Middle frontal gyrus (tissue), 1 donor: ENCODE results near the gene RPS25.
"Not testable (repeated sequence)": the region's sequence is repeated elsewhere in the genome, so short reads cannot be mapped to it uniquely, and the experiment has no call there.

ENCODE experiments used
- DNase-seq: peaks from one replicate; pipeline ENCODE4 v3.0.0-alpha.2; 2015; ENCODE audit warnings: low spot score; ENCODE audit errors: extremely low spot score

Gene RPS25

DNA sequence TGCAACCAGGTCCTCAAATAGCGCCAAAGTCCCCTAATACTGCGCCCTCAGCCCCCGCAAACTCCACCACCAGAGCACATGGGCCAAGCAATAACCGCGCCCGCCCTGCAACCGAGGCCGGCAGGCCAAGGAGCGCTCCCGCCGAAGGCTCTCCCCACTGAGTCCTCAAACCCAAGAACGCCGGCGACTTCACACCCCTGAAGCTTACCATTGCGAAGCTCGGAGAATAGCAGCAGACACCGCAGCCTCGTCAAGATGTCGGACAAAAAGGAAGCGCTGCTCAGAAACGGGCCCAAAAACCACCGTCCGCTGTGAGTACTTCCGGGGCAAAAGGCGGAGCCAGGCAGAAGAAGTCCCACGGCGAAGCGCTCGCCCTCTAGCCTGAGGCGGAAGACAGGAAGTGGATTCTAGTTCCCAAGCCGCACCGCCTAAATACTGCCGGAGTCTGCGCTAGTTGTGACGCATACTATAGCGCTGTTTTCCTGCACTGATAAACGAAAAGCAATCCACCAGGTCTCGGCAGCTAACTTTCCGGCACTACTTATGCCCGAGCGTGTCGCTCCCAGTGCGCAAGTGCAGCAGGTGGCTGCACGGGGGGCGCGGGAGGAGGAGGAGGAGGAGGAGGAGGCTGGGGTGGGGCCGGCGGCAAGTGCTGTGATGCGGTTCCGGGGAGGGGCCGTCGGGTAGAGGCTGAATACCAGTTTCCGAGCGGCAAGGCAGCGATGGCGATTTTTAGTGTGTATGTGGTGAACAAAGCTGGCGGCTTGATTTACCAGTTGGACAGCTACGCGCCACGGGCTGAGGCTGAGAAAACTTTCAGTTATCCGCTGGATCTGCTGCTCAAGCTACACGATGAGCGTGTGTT lies at the start of gene RPS25, which contains the start of gene TRAPPC4:
RPS25 (minus strand) TSS at position 270 of the 865 bp plus-strand sequence; CDS start at position 211, 59 bp downstream.
TRAPPC4 (plus strand) TSS at position 693 of the 865 bp plus-strand sequence; CDS start at position 723, 30 bp downstream.
- DNase-seq: peak; percentile 95

DNA sequence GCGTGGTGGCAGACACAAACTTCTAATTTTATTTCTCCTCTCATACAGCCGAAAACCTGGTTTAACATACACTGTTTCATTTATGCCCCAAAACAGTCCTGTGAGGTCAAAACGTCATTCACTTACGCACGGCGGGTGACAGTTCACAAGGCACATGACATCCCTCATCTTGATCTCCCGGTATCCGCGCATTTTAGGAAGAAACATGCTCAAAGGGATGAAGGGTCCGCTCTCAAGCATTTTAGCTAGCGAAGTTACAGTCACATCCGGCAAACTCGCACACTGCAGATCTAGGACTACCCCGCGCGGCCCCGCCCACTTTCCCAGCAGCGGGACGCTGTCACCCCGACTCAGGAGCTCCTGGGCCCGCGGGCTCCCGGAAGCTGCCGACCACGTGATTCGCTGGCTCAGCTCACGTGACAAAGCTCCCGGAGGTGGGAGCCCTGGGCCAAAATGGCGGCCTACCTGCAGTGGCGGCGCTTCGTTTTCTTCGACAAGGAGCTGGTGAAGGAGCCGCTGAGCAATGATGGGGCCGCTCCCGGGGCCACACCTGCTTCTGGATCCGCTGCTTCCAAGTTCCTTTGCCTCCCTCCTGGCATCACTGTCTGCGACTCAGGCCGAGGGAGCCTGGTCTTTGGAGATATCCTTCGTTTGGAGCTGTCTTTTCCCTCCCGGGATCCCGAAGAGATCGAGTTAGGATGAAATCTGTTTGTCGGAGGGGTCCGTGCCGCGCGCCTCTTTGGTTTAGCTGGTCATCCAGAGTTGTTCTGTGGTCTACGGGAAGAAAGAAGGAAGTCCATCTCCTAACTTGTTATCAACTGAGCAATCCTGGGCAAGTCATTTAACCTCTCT lies 49.5 kb upstream of the RPS25 start, which contains the start of gene VPS11:
VPS11 (plus strand) TSS at position 448 of the 852 bp plus-strand sequence; CDS start at position 454, 6 bp downstream.
- DNase-seq: peak; percentile 95

DNA sequence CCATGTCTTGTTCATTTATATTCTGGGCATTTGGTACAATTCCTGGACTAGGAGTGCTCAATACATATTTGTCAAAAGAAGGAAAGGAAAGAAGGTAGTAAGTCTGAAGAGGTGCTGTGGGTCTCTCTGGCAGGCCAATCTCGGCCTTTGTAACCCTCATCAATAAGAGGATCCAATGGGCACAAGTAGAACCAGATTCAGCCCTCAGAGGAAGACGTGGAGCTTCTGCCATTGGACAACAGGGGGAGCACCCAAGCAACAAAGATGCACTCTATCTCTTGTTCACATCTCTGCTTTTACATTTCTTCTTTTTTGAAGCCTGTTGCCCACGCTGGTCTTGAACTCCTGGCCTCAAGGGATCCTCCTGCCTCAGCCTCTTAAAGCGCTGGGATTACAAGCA lies 47.2 kb upstream of the RPS25 start:
- DNase-seq: no peak

DNA sequence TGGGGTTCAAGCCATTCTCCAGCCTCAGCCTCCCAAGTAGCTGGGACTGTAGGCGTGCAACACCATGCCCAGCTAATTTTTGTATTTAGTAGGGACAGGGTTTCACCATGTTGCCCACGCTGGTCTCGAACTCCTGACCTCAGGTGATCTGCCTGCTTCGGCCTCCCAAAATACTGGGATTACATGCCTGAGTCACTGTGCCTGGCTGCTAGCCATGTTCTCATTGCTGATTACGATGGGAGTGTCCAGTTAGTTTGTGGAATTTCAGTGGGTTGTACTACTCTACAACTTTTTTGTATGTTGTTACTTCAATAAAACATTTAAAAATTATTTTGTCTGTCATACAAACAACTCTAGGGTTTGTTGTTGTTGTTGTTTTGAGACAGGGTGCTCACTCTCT lies 44.6 kb upstream of the RPS25 start:
- DNase-seq: no peak

DNA sequence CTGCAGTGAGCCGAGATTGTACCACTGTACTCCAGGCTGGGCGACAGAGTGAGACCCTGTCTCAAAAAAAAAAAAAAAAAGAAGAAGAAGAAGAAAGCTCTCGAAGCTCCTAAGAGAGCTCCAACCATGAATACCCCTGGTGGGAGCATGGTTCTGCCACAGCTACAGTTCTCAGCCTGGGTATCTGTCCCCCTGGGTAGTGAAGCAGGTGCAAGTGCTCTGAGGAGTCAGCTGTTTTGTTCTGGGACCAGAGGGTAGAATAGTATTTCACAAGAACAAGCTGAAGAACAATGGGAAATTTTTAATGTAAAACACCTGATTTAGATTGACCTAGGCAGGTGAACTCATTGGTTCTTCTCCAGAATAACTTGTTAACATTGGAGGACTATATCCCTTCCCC lies 43.1 kb upstream of the RPS25 start:
- DNase-seq: no peak

DNA sequence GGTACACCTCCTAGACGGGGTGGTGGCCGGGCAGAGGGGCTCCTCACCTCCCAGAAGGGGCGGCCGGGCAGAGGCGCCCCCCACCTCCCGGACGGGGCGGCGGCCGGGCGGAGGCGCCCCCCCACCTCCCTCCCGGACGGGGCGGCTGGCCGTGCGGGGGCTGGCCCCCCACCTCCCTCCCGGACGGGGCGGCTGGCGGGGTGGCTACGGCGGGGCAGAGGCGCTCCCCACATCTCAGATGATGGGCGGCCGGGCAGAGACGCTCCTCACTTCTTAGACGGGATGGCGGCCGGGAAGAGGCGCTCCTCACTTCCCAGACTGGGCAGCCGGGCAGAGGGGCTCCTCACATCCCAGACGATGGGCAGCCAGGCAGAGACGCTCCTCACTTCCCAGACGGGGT lies 41.0 kb upstream of the RPS25 start:
- not testable (repeated sequence) for DNase-seq

DNA sequence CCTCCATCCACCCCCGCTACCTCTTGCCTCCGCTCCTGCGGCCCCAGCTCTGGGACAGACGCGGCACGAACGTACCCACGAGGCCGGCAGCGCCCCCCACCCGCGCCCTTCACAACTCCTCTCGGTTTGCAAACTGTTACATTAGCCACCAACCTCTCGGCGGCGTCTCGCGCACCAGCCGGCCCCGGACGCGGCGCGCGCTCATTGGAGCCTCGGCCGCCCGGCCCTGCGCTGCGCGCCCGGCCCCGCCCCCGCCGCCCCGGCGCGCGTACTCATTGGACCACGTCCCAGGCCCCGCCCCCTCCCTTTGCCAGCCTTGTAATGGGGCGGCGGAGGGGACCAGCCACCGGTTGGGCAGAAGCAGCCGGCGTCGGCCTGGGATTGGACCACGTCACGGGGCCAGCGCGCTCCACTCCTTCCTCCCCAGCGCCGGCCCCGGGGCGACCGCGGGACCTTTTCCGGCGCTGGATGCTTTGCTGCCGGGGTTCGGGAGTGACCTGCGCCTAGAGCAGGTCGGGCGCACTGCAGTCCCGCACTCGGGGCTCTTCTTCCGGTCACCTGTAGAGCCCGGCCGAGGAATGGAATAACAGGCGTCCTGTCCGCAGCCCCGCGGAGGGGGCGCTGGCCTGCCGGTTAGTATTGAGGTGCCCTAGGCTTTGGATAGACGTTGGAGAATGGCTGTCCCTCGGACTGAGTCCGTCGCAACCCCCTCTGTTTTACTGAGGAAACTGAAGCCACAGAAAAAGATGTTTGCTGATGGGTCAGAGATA lies 39.0 kb upstream of the RPS25 start, which contains the start of gene HYOU1:
HYOU1 (minus strand) TSS at position 206 of the 770 bp plus-strand sequence. CDS start 1,045 bp downstream, outside the sequence.
- DNase-seq: peak; percentile 89

DNA sequence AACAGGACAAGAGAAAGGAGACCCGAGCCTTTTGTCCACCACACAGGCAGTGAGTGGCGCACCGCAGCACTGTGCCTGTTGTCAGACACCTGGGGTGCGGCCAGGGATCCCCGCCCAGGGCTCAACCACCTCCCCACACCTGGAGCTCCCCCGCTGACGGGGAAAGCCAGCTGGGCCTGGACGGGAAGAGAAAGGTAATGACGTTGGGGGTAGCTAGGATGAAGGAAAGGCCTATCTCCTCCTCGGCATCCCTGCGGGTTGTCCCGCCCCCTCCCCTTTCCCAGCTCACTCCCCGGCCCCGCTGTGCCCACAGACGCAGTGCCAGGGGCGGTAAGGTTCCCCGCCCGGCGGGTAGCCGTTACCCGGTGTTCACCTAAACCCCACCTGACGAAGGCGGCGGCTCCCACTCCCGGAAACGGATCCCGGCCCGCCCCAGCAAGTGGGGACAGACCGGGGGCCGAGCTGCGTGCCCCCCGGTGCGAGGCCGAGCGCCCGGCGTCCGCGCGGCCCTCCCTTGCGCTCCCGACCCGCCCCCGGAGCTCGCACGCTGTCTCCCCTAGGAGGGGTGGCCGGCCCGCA lies 38.4 kb upstream of the RPS25 start:
- DNase-seq: no peak

DNA sequence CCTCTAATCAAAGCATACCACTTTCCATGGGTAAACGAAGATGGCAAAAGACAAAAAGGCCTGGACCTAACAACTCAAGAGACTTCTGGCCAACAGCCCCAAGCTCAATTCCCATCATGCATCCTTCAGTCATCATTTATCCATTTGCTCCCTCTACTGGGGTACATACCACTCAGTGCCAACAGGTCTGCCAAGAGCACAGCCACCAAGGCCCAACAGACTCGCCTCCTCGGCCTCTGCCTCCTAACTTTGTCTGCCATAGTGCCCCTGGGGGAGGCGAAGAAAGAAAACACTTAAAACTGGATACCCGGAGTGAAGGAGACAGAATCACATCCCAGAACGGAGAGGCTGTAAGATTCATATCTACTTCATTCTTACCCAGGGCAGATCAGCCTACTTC lies 37.8 kb upstream of the RPS25 start:
- no peak for DNase-seq

DNA sequence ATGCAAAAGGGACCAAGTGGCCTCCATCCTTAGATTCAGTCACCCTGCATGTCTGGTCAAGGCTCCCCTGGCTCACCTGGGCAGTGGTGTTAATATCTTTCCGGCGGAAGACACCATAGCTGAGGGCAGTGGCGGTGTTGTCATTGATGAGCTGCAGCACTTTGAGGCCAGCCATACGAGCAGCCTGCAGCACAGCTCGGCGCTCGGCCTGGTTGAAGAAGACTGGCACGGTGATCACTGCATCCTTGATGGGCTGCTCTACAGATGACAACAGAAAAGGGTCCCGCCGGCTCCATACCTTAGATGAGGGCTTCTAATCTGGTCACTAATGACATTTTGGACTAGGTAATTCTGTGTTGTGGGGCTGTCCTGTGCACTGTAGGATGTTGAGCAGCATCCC lies 36.3 kb upstream of the RPS25 start:
- DNase-seq: no peak

DNA sequence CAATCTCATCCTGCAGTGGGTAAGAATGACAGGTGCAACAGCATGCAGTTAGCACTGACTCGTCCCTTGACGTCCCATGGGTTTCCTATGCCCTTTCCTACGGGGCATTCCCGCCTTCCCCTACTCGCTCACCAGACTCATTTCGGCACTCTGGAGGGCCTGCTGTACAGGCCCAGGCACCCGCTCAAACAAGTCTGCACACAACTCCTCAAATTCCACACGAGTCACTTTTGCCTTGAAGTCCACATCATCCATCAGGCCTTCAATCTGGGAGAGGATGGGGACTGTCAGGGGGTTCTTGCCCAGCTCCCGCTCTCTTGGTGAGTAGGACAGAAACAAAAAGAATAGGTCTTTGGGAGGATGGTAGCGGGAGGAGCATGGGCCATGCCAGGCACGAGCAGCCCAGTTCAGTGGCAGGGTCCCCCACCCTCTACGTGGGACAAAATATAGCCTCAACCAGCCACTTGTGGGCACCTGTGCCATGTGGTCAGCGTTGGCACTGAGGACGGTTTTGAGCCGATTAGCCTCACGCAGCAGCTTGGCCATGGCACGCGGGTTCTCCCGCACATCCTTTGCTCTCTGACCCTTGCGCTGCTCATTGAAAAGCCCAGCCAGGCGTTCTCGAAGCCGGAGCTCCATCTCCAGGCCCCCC lies 34.1 kb upstream of the RPS25 start:
- DNase-seq: no peak

DNA sequence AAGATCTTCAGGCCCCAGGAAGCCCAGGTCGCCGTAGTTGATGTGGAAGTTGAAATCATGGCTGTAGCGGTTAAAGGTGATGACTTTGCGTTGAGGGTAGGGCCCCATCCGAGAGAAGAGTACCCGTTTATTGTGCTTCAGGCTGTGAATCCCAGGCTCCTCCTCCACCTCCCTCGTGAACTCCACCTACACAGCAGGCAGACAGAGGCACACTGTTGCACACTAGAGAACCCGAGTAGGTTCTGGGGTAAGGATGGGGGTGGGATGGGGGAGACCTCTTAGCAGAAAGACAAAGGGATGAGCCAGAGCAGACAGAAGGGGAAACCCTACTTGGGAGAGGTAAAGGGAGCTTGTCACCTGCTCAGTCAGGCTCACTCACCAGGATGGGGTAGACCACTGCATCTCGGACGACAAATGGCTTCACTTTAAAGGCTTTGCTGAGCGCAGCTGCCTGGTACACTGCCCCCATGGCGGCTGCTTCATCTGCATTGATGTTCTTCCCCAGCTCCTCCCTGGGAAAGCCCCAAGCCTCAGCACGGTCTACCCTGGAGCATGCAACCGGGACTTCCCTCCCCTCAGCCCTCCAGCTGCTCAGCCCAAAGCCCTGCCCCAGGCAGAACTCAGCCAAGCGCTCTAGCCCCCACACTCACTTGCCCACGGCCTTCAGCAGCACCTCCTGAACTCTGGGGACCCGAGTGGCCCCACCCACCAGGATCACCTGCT lies 33.5 kb upstream of the RPS25 start:
- DNase-seq: no peak

DNA sequence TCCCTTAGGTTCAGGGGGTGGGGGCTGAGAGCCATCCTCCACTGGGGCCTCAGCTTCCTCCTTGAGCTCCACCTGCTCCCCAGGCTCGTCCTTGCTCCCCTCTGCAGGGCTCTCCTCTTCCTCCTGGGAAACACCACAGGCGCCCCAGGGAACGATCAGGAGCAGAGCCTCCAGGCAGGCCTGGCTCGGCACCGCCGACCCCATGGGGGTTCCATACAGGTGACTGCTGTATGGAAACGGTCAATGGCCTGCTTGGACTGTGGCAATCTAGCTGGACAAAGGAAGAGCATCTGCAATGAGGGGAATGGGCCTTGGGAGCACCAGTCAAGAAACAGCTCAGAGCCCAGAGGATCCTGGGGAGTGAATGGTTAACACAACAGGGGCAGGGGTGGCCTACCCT lies 30.9 kb upstream of the RPS25 start:
- DNase-seq: no peak

DNA sequence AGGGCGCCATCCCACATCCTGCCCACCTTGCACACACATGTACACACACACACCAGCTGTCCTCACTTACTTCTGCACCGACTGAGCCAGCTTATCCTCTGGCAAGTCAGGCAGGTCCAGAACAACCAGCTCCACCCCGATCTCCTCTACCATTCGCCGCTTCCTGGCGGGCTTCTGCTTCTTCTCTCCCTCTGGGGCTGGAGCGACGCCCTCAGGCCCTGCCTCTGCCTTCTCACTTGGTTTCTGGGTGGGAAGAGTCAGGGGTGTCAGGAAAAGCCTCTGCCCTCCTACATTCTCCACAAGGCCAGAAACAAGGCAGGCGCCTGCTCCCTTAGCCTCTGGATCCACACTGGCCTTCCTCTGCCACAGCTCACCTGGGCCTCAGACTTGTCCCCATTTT lies 30.5 kb upstream of the RPS25 start:
- no peak for DNase-seq

DNA sequence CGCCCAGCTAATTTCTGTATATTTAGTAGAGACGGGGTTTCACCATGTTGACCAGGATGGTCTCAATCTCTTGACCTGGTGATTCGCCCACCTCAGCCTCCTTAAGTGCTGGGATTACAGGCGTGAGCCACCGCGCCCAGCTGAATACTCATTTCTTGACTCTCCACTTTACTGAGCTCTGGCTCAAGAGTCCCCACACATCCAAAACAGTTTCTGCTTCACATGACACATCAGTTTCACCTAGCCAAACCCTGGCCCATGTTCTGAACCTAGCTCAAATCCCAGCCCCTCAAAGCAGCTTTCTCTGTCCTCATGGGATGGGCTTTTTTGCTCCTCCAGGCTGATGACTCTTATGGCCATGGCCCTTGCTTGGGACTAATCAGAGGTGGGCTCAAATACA lies 29.1 kb upstream of the RPS25 start:
- DNase-seq: no peak

DNA sequence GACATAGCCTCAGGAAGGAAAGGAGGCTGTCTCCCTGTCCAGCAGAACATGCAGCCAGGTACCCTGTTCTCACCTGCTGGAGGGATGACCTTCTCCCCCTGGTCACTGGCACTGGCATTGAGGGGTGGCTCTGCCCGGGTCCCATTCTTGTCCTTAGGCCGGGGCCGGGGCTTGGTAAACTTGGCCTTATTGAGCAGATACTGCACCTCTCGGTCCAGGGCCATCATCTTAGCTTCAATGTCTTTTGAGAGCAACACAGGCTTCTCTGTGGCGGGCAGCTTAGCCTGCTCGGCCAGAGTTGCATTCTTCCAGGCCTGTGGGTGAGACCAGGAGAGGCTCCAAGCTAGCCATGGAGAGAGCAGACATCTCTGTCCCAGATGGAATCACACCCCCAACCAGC lies 28.3 kb upstream of the RPS25 start:
- DNase-seq: no peak

DNA sequence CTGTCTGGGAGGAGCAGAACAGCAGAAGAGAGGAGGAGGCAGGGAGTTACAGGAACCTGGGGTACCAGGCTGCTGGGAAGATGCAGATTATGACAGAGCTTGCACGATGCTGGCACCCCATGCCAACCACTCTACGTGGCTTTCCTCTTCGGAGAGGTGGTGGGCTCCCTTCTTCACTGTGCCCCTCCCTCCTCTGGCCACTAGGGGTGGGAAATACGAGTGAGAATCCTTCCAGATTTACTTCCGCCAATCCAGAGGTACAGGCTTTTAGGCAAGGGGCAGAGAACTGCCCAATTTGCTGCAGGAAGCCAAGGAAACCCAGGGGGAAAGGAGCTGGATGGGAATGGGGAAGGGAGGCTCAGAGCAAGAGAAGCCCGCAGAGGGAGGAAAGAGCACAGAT lies 26.6 kb upstream of the RPS25 start:
- DNase-seq: no peak

DNA sequence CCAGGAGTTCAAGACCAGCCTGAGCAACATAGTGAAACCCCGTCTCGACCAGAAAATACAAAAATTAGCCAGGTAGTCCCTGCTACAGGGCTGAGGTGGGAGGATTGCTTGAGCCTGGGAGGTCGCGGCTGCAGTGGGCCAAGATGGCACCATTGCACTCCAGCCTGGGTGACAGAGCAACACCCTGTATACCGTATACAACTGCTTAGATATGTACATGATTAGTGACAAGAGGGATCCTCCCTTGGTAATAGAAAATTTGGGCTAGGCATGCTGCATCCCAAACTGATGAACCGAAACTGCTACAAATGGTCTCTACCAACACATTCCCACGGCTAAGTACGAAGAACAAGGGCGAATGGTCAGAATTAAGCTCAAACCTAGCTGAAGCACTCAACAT lies 24.8 kb upstream of the RPS25 start:
- DNase-seq: no peak

DNA sequence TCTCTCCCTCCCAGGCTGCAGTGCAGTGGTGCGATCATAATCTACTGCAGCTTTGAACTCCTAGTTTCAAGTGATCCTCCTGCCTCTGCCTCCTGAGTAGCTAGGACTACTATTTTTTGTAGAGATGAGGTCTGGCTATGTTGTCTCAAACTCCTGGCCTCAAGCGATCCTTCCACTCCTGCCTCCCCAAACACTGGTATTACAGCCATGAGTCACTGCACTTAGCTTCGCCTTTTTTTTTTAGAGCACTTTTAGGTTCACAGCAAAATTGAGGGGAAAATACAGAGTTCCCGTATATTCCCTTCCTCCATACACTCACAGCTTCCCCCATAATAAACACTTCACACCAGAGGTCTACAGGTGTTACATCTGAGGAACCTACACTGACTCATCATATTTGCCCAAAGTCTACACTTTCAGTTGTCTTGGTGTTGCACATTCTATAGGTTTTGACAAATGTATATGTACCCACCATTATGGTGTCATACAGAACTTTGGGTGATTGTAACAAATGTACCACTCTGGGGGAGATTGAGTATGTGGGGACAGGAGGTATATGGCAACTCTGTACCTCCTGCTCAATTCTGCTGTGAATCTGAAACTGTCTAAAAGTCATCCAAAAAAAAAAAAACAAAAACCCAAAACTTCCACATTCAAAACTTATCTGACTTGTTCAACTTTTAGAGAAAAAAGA lies 23.8 kb upstream of the RPS25 start:
- no peak for DNase-seq
